M059J (cell line): ENCODE data around the gene STAT4. TPM values are rescaled to one million over a fixed set of nuclear protein-coding genes. Genes with fewer than 3 reads are reported as not detected.
A peak's percentile ranks its signal among the peaks of the same experiment; 100 is the strongest.

ENCODE experiments used
- DNase-seq: peaks from one replicate; pipeline ENCODE4 v3.0.0-alpha.2; 2012; ENCODE audit warnings: low read depth
- total RNA-seq: library from RNA; depleted of rRNA; stranded (reverse); fragments of >200 nt; shearing (Covaris generic); gene quantifications from 2 replicates; pipeline ENCODE4 v1.2.3, GENCODE V29; 2014

The STAT4 gene
- total RNA-seq, 1 experiment from 2014 or later, result 0.37 TPM

DNA sequence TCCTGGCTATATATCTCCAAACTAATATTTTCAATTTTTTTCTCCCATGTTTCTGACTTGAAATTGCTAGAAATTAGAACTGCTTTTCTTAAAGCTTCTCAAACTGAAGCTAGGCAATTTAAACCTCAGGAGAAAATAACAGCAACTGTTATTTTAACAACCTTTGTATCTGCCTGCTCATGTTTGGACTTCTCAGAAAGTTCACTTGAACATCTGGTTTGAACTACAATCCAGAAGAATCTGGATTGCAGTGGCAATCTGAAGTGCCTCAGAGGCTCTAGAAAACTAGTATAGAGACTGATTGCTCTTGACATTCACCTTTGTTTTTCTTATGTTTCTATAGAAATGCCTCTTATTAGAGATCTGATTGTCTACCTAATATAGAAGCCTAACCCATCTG, 64.1 kb downstream of the STAT4 start:
- DNase-seq, result no peak

DNA sequence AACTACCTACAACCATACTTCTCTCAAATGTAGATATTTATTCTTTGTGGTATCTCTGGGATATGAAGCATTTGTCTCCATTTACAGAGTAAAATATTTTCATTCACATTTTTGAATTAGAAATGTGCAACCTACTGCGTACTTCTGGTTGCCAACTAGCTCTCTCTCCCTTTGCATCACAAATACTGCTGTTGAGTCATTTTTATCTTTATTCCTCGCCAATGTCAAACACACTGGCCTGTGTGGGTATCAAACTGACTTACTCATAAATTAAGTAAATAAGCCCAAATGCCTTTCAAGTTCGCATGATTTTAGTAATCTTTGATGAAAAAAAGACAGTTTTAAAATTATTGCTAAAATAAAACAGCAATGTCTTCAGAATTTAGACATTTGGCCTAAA, 67.3 kb downstream of the STAT4 start:
- no peak for DNase-seq

DNA sequence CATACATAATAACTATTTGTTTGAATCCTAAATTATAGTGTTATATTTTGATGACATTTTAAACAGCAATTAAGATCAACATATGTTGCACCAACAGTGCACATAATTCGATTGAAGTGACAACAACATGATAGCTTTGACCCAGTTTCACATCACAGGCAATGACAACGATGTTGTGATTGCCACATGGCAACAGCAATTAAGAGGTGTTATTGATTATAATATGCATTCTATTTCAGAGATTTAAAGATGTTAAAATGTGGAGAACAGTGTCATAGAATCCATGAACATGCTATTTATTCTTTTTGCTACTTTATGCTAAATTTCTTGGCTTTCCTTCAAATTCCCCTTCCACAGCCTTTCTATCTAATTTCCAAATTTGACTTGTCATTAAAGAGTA, 68.5 kb downstream of the STAT4 start:
- DNase-seq, result no peak

DNA sequence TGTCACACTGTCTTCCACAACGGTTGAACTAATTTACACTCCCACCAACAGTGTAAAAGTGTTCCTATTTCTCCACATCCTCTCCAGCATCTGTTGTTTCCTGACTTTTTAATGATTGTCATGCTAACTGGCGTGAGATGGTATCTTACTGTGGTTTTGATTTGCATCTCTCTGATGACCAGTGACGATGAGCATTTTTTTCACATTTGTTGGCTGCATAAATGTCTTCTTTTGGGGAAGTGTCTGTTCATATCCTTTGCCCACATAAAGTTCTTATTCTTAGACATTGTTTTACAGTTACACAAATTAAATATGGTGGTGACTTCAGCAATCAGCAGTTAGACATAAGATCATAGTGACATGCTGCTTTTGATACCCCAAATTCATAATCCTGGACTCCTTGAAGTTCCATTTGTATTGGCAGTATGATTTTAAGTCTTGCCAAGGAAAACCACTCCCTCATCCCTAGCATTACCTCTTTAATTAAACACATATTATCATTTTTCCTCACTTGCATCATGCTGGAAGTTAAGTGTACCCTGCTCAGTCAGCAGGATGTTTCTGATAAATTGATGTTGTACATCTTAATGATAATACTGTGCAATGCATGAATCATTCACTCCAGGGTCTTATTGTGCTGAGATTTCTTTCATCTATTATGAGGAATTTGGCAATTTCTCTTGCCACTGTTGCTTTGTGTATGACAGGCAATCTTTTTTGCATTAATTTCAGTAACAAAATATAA, 69.2 kb downstream of the STAT4 start:
- no peak for DNase-seq

DNA sequence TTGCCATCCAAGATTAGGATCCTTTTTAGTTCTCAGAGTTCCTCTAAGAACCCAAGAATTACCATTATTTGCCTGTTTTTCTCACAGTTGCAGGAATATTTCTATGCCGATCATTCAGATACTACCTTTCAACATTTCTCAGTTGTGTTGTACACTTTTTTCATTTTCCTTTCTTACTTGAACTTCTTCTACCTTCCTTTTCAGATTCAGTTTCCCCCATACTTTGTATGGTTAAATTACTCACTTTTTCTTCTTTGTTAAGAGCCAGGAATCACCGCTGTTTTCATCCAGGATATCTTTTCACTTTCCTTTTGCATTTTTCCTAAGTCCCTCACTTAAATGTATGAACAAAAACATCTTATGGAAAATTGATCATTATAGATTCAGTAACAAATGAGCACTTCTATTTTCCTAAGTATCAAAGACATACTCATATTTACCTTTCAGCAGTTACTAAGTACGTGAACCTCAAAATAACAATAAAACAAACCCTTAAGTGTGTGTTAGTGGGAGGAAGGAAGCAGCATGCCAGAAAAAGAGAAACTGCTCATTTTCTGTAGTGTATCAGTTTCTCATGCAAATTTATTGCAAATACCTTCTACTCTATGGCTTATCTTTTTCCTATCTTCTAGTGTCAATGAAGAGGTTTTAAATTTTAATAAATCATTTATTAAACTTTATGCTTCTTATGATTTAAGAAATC, 72.5 kb downstream of the STAT4 start:
- no peak for DNase-seq

DNA sequence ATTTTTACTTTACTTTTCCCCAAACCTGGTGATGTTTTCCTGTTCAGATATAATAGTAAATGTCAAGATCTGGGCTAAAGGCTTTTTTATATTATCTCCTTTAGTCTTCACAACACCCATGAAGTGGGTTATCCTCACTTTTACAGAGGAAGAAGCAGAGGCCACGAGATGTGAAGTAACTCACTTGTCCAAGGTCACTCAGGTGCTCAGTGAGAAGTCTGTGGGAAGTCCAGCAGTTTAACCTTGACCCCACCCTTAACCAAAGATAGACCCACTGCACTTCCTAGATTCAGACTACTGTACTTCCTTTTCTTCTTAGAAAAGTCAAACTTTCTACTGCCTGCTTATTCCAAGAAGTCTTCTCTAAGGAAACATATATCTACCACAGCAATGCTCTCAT, 80.5 kb downstream of the STAT4 start:
- DNase-seq, result no peak

DNA sequence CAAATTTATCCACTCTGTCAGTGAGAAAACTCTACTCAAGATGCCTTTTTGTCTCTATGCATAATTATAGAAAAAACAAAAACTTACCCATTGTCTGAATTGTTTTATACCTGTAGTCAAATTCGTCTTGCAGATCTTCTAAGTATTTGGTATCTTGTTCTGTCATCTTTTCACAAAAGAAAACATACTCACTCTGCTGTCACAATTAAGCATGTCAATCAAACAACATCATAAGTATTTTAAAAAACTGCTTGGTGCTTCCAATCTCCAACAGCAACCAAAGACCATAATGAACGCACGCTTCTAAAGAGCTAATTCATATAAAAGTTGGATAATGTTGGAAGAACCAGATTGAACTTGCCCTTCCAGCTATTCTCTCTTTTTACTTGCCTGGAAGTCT, 81.2 kb downstream of the STAT4 start:
- no peak for DNase-seq

DNA sequence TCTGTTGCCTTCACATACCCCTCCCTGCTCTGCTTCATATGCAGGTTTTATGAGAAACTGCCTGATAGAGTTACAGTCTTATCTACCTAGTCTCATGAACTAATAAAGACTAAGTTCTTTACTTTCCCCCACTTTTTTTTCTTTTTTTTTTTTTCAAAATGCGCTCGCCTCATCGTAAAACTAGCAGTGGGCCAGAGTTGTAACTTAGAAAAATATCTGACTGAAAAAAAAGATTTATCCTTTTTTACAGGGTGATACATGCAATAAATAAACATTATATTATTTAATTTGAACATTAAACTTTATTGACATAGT, 83.9 kb downstream of the STAT4 start:
- DNase-seq, result no peak

DNA sequence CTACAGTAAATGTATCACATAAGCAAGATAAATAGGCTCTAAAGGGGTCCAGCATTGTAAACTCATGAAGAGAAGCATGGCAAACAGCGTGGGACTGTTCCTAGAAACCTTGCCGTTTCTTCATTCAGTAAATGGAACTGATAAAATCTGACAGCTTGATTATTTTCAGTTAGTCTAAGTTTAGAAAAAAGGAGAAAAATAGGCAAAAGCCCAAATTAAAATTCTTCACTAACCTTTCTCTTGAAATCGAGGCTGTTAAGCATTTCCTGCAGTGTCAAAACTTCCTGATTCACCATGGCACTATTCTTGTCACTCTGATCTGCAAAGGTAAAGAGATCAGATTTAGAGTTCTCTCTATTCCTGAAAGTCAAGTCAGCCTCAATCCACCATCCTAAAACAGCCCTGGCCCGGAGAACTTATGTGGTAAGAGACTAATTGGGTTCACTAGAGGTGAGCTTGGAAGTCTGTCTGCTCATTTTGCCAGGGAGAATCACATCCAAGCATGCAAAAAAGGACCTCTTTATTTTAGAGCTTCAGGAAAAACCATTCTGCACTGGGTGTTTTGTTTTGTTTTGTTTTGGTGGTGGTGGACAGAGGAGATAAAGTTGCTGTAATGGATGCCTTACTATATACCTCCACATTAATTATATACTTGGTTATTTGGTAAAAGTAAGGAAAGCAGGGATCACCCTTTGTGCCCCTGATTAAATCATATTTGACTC, 84.4 kb downstream of the STAT4 start:
- DNase-seq, result no peak

DNA sequence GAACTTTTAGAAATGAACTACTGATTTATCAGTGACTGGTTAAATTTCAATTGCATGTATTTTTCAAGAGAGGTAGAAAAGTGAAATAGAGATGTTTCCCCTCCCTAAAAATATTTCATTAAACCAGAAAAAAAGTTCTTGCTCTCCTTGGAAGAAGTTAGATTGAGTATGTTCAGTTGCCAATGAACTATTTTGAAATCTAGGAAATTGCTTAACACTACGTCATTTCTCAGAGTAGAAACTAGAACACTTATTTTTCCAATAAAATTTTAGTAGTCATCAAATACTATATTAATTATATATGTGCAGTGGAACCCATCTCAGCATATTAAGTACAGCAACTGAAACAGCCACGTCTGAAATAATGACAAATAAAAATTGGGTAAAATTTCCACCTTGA, 85.0 kb downstream of the STAT4 start:
- no peak for DNase-seq

DNA sequence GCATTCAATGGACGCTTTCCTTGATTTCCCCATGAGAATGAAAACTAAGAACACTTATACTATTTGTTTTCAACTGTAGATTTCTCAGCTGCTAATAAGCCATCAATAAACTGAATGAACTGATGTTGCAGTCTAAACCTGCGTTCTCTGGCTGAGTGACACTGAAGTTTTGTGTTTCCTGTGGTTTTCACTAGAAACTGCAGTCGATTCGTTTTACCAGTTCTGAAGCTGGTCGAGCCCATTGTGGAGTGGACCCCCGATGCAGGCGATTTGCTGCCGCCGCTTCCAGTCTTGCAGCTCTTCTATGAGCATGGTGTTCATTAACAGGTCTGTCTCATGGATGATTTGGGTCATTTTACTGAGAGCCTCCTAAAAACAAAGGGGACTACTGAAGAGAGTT, 86.2 kb downstream of the STAT4 start:
- DNase-seq, result no peak

DNA sequence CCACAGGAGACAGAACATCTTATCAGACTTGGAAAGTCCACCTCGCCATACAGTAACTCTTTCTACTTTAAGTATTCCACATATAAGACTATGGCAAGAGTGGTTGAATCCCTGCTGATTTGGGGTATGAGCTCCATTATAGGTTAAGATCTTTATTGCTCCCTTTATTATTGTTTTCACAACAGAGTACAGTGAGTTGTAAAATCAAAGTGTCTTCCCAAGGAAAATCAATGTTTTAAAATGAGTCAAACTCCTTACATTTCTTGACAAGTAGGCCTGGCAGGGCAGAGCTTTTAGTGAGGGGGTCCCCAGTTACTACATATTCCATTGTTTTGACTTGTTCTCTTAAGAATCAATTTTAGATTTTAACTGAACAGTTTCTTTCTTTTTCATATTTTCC, 87.2 kb downstream of the STAT4 start:
- DNase-seq, result no peak

DNA sequence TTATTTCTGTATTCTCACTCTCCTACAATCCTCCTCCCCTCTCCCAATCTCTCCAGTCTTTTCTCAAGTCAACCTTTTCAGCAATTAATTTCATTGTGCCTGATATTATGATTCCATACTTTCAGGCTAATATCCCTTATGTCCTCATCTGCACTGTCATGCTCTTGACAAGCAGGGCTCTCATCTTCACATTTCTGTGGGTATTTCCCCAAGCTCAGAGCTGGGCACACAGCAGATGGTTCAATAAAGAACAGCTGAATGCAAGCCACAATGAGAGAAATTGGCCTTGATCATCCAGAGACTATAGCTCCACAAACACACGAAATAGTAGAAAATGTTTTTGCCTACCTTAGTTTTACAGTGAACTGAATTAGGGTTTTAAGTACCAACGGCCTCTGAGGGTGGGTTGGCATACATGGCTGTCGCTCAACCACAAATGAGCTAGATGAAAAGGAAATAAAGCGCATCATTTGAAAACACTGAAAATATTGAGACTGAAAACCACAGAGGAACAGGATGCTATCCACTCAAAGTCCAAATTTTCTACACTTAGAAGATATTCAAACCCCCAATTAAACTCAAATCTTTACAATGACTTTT, 89.3 kb downstream of the STAT4 start:
- no peak for DNase-seq

DNA sequence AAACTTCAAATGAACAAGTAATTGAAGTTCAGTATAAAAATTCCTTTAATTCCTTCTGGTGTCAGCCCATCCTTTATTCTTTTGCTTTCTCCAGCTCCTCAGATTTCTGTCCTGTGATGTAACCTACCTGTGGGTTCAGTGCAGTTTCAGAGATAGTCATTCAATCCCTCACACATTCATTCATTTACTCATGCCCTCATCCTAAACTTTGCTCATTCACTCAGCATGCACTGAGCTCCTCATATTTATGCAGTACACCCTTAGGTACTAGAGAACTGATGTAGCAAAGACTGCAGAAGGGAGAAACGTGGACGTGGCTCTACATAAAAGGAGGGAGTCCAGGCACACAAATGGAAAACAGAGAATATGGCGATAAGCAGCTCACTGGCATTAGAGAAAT, 91.5 kb downstream of the STAT4 start:
- DNase-seq, result no peak

DNA sequence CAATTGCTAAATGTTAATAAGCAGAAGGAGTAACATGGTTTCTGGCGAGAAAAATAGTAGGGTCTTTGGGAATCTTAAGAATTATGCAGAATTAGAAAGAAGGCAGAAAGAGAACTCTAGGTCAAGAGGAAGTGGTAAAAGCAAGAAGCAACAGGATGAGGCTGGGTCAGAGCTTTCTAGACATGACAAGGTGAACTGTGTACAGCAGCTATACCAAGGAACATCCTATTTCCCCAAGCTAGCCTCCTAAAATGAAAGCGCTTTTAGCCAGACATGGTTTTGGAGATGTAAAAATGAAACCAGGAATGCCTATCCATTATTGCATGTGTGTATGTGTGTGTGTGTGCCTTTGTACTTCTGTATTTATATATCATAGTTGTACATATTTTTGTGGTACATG, 94.6 kb downstream of the STAT4 start:
- DNase-seq, result no peak

DNA sequence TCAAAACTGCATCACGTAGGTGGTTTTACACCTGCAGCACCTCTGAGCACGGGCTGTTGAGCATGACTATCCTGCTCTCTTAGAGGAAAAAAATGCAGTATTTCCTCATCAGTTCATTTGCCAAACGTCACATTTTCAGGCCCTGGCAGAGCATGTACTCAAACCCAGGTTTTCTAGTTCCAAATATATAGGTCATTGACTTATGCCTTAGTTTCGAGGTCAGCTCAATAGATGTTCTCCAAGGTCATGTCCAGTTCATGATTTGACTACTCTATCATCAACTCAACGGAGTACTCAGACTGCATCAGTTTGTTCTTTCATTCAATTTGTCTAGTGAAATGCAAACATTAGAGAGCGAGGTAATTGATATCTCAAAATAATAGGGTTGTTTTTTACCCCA, 97.5 kb downstream of the STAT4 start:
- DNase-seq, result no peak

DNA sequence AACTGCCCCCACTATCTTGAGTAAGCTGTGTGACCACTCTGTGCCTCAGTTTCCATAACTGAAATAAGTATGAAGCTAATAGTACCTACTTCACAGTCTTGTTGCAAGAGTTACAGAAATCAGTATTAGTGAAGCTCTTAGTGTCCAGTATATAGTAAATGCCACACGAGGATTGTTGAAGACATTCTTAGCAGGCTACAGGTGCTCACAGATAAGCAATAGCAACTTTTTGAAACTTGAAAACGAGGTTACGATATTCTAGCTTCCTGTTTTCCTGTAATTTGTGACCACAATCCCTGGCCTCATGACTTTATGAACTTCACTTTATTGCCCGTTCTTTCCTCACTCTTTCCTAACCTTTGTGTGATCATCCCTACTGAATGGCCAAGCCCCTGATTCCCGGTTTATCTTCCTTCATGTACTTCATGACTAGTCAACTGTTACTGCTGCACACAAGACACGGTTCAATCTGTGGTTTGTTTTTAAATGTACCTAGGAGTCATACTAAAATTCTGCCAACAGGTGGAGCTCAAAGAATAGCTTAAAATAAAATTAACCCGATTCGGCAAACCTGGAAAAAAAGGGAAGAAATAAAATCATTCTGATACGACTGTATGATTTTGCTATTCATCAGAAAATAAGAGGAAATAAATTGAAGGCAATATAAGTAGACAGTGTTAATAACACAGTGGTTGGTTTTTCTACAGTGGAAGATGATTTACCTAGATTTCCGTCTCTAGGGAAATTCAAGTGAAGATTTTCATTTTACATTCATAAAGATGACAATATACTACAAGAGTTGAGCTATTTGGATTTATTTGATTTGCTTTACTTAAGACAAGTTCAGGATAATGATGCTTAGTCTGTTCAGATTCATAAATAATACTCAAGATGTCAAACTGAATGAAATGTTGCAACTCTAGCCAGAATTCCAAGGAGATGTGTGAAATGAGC, 98.7 kb downstream of the STAT4 start:
- DNase-seq, result peak; percentile 57

DNA sequence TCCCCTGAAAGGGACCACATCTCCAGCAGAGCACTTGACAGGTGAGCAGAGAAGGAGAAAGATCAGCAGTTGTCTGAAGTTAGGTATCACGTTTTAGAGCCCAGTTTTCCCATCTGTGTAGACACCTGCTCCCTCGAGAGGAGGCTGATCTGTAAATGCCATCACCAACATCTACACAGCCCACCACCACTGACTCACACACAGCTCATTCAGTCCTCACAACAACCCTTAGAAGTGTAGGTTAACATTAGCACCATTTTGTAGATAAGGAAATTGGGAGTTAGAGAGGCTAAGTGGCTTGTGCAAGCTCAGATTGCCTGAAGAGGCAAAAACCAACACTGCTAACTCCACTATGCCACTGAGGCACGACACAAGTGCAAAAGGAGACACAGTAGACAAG, 99.6 kb downstream of the STAT4 start:
- no peak for DNase-seq

DNA sequence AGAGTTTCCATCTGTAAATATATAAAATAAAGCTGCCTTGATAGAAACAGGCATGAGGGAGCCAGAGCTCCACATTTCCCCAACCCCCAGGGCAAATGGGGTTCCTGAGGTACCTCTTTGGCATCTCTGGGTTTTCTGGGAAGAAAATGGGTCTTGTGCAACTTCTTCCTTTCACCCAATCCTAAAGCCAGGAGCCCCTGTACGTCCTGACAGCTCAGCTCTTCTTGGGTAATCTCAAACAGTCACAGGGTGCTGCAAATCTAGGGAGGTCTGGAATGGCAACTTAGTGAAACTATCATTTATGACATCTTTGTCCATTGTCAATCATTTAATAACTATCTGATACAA, 100.2 kb downstream of the STAT4 start:
- peak; percentile 44 for DNase-seq

DNA sequence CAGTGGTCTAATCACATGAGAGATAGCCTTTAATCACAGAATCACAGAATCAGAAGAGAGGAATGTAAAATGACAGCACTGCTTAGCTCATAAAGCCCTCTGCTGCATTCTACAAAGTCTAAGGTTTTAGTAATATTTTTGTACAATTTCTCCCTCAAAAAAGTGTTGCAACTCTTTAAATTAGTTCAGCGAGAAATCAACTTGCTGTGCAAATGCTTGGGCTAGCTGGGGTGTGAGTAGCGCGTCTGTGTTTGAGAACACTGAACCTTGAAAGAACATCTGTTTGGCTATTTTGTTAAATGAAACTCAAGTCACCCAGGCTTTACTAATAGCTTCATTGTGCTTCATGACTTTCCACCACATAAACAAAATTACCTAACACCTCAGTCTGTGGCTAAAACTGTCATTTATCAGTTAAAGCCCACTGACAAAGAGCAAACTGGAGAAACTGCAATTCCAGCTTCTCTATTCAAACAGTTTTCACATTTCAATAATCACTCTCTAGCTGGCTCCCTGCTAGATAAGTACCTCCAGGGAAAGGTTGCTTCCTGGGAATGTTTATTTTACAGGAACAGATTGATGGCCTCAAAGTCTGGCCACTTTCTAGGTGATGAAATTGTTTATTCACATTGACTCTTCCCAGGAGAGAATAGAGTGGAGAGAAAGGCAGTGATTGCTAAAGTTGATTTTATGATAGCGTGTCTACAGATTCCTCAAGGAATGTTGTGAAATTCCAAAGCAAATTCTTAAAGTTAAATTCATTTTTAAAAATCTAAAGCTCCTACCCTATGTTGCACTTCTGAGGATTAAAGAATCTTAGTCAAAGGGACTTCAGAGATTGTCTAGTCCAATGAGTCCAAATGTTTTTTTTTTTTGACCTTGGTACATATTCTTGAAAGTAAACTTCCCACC, 100.8 kb downstream of the STAT4 start:
- peak; percentile 69 for DNase-seq

DNA sequence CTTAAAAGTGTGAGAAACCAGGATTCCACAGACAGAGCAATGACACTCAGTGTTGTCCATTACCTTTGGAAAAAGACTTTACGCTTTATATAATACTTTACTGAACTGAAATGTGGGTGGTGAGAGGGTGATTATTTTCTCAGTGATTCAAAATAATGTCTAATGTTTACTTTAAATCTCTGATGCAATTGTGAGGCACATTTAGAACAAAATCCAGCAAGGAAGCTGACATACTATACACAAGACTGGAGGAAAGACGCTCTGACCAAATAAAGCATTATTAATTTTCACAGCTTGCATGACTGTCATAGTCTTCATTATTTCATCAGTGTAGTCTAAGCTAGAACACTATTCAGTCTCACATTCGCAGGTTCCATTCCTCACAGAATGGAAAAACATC, 102.7 kb downstream of the STAT4 start:
- no peak for DNase-seq
